Fibroblast of lung (primary cell): ENCODE data around the gene CNTFR. TPM values are rescaled to one million over a fixed set of nuclear protein-coding genes. Genes with fewer than 3 reads are reported as not detected.

Experiments
- DNase-seq, 2 donors: peaks; one replicate each; pipeline versions ENCODE4 v3.0.0 to v3.0.0-alpha.2; 2010; ENCODE audit warnings: low read depth in 2 of 2
- H2AFZ ChIP-seq: 2 replicates; pipeline ENCODE4 v1.5.1; 2012; ENCODE audit warnings: low read length, control low read depth, inconsistent platforms
- H3K27ac ChIP-seq: 2 replicates; pipeline ENCODE4 v1.5.1; 2011; ENCODE audit warnings: low read length, control low read depth; ENCODE audit not compliant: insufficient read depth
- H3K27me3 ChIP-seq: 2 replicates; pipeline ENCODE4 v1.5.1; 2011; ENCODE audit warnings: mild to moderate bottlenecking, low read length; ENCODE audit not compliant: control insufficient read depth, insufficient read depth
- H3K36me3 ChIP-seq: 2 replicates; pipeline ENCODE4 v1.5.1; 2011; ENCODE audit warnings: low read length; ENCODE audit not compliant: control insufficient read depth, insufficient read depth
- H3K4me1 ChIP-seq: 2 replicates; pipeline ENCODE4 v1.5.1; 2011; ENCODE audit warnings: low read length; ENCODE audit not compliant: control insufficient read depth, insufficient read depth; ENCODE audit errors: extremely low read depth
- H3K4me2 ChIP-seq: 2 replicates; pipeline ENCODE4 v1.5.1; 2011; ENCODE audit warnings: low read length, control low read depth; ENCODE audit not compliant: insufficient read depth; ENCODE audit errors: extremely low read depth
- H3K4me3 ChIP-seq, 4 experiments: fragments of 200-600 bp in 1 of 4; sonication (generic) in 1 of 4; replicated peaks in 1 of 4; 2 replicates each; pipeline ENCODE4 v1.5.1; 2011 to 2016; ENCODE audit warnings: low read length in 4 of 4, low read depth in 3 of 4, mild to moderate bottlenecking in 3 of 4, control low read depth in 2 of 4, inconsistent platforms in 1 of 4, mixed read lengths in 1 of 4; ENCODE audit not compliant: insufficient read depth in 1 of 4; ENCODE audit errors: control extremely low read depth in 1 of 4
- H3K79me2 ChIP-seq: 2 replicates; pipeline ENCODE4 v1.5.1; 2012; ENCODE audit warnings: mild to moderate bottlenecking, low read length, inconsistent platforms; ENCODE audit not compliant: control insufficient read depth, insufficient read depth
- H3K9ac ChIP-seq: 2 replicates; pipeline ENCODE4 v1.5.1; 2011; ENCODE audit warnings: mild to moderate bottlenecking, low read length, control low read depth; ENCODE audit not compliant: insufficient read depth
- H3K9me3 ChIP-seq: 2 replicates; pipeline ENCODE4 v1.5.1; 2012; ENCODE audit warnings: low read depth, low read length; ENCODE audit not compliant: control insufficient read depth, insufficient read depth
- H4K20me1 ChIP-seq: 2 replicates; pipeline ENCODE4 v1.5.1; 2011; ENCODE audit warnings: low read length; ENCODE audit not compliant: control insufficient read depth, insufficient read depth; ENCODE audit errors: extremely low read depth
- CTCF ChIP-seq, 2 donors: IDR thresholded peaks in 1 of 2; conservative IDR thresholded peaks in 1 of 2; 1 replicate in 1 of 2; 2 replicates in 1 of 2; pipeline ENCODE4 v1.5.1; 2011 to 2012; ENCODE audit warnings: low read length in 2 of 2, control low read depth in 1 of 2, inconsistent platforms in 1 of 2, low read depth in 1 of 2, mild to moderate bottlenecking in 1 of 2
- EZH2 ChIP-seq: IDR thresholded peaks from 2 replicates; pipeline ENCODE4 v1.5.1; 2012; ENCODE audit warnings: low read length, control low read depth, mild to moderate bottlenecking; ENCODE audit errors: missing control alignments
- polyA plus RNA-seq, 2 donors: library from polyadenylated mRNA; depleted of rRNA in 1 of 2; stranded (reverse) in 1 of 2; unstranded in 1 of 2; fragments of >200 nt; gene quantifications; 2 replicates each; pipeline ENCODE4 v1.2.1, GENCODE V29; 2011 to 2012; ENCODE audit warnings: missing spikeins in 1 of 2
- total RNA-seq: library from RNA; depleted of rRNA; stranded (reverse); fragments of >200 nt; gene quantifications from 2 replicates; pipeline ENCODE4 v1.2.1, GENCODE V29; 2014

CNTFR gene
- total and polyA plus RNA-seq, 2 donors (not counting 1 experiment from before 2014, with no cell fraction given) = not detected

- Histone ChIP-seq H3K79me2 (peaks cover 3% of the 10 kb centered on the region), H3K9ac (no peak overlapping the region), H2AFZ (no peak overlapping the region), H3K36me3 (peaks cover 2% of the 10 kb centered on the region), H3K4me3 (no peak overlapping the region), H3K9me3 (no peaks in the 10 kb centered on the region), H3K27ac (no peak overlapping the region), H3K4me2 (no peak overlapping the region), H3K27me3 (peaks cover 43% of the 10 kb centered on the region), H3K4me1 (no peaks in the 10 kb centered on the region), H4K20me1 (no peaks in the 10 kb centered on the region)
- no peak for DNase-seq
- TF ChIP-seq CTCF (conservative IDR thresholded peaks at IDR 0.05 in 1 of 2, IDR thresholded peaks at IDR 0.05 in 1 of 2; ENCODE audit: low read depth in 1 of 2, low read length in 2 of 2) = no peak
- TF ChIP-seq EZH2 = no peak
These were observed 41.1 kb upstream of the CNTFR start for GRCh38 chr9:34630402-34631154.

- TF ChIP-seq CTCF (conservative IDR thresholded peaks at IDR 0.05 in 1 of 2, IDR thresholded peaks at IDR 0.05 in 1 of 2; ENCODE audit: low read depth in 1 of 2, low read length in 2 of 2) (no peak), EZH2 (peak; percentile 72)
- no peaks in the 10 kb centered on the region for H3K79me2 ChIP-seq
- no peaks in the 10 kb centered on the region for H3K36me3 ChIP-seq
- no peak overlapping the region for H3K27ac ChIP-seq
- H3K27me3 ChIP-seq = peaks cover 51% of the 10 kb centered on the region
- no peak overlapping the region for H2AFZ ChIP-seq
- no peak overlapping the region for H3K4me2 ChIP-seq
- no peak overlapping the region for H3K4me3 ChIP-seq
- H4K20me1 ChIP-seq = no peaks in the 10 kb centered on the region
- H3K4me1 ChIP-seq = no peaks in the 10 kb centered on the region
- H3K9ac ChIP-seq = no peak overlapping the region
- no peaks in the 10 kb centered on the region for H3K9me3 ChIP-seq
- DNase-seq = no peak
These were observed 39.9 kb upstream of the CNTFR start for GRCh38 chr9:34629491-34629808.

- H3K4me1 ChIP-seq = no peaks in the 10 kb centered on the region
- H3K27ac ChIP-seq = no peak within 1 kb of the TSS
- no peak within 1 kb of the TSS for H3K9ac ChIP-seq
- DNase-seq = no peak
- no peaks in the 10 kb centered on the region for H3K9me3 ChIP-seq
- TF ChIP-seq CTCF (conservative IDR thresholded peaks at IDR 0.05 in 1 of 2, IDR thresholded peaks at IDR 0.05 in 1 of 2; ENCODE audit: low read depth in 1 of 2, low read length in 2 of 2) (no peak), EZH2 (peak; percentile 90)
- H3K4me3 ChIP-seq = peak within 1 kb of the TSS in 2 of 4 experiments; percentile 22 to 44
- H3K36me3 ChIP-seq = no peaks in the 10 kb centered on the region
- no peaks in the 10 kb centered on the region for H3K79me2 ChIP-seq
- H3K4me2 ChIP-seq = peak within 1 kb of the TSS; percentile 58
- H4K20me1 ChIP-seq = no peaks in the 10 kb centered on the region
- no peak within 1 kb of the TSS for H2AFZ ChIP-seq
- peaks cover 56% of the 10 kb centered on the region for H3K27me3 ChIP-seq
These were observed 39.3 kb upstream of the CNTFR start, which contains the start of gene ARID3C for GRCh38 chr9:34628656-34629490. Gene ARID3C, minus strand, starts transcription at chr9:34629066. Its CDS starts 1,052 bp downstream, at chr9:34628014.
